Measurements from ENCODE around the gene ARV1.
A peak's percentile ranks its signal among the peaks of the same experiment; 100 is the strongest.

The ARV1 gene

GRCh38 chr1:230939806-230940489, 38.9 kb upstream of the ARV1 start:
- H3K4me3 ChIP-seq (ENCODE audit: control insufficient read depth, low read depth, low read length): no peak overlapping the region
- DNase-seq (ENCODE audit: low read depth): peak; percentile 5
- no peak for TF ChIP-seq CTCF (IDR thresholded peaks at IDR 0.05; ENCODE audit: control insufficient read depth, insufficient read depth, low read depth, low read length, missing control alignments)

GRCh38 chr1:230940848-230941247, 38.0 kb upstream of the ARV1 start:
- no peak overlapping the region for H3K4me3 ChIP-seq (ENCODE audit: control insufficient read depth, low read depth, low read length)
- TF ChIP-seq CTCF (IDR thresholded peaks at IDR 0.05; ENCODE audit: control insufficient read depth, insufficient read depth, low read depth, low read length, missing control alignments): no peak
- DNase-seq (ENCODE audit: low read depth): peak; percentile 8

- TF ChIP-seq CTCF (IDR thresholded peaks at IDR 0.05; ENCODE audit: control insufficient read depth, insufficient read depth, low read depth, low read length, missing control alignments): no peak
- DNase-seq (ENCODE audit: low read depth): no peak
- no peak overlapping the region for H3K4me3 ChIP-seq (ENCODE audit: control insufficient read depth, low read depth, low read length)
Measured at GRCh38 chr1:230943048-230943593, 35.8 kb upstream of the ARV1 start.

- no peak for TF ChIP-seq CTCF (IDR thresholded peaks at IDR 0.05; ENCODE audit: control insufficient read depth, insufficient read depth, low read depth, low read length, missing control alignments)
- DNase-seq (ENCODE audit: low read depth): no peak
- no peak overlapping the region for H3K4me3 ChIP-seq (ENCODE audit: control insufficient read depth, low read depth, low read length)
Measured at GRCh38 chr1:230948301-230948700, 30.6 kb upstream of the ARV1 start.

DNA sequence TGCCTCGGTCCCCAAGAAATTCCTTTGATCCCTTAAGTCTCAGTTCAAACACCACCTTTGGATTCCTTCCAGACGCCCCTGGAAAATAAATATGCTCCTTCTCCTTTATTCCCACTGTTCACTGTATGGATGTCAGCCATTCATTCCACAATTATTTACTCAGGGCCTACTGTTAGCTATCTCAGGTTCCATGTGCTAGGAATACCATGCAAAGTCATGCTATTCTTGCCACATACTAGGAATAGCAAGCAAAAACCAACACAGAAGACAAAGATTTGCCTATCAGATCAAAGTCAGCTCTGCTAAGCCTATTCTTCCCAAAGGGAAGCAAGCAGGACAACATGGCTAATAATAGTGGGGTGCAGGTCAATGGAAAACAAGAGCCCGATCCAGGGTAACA, 30.0 kb upstream of the ARV1 start:
- no peak for DNase-seq (ENCODE audit: low read depth)
- H3K4me3 ChIP-seq (ENCODE audit: control insufficient read depth, low read depth, low read length): no peak overlapping the region
- TF ChIP-seq CTCF (IDR thresholded peaks at IDR 0.05; ENCODE audit: control insufficient read depth, insufficient read depth, low read depth, low read length, missing control alignments): no peak

DNA sequence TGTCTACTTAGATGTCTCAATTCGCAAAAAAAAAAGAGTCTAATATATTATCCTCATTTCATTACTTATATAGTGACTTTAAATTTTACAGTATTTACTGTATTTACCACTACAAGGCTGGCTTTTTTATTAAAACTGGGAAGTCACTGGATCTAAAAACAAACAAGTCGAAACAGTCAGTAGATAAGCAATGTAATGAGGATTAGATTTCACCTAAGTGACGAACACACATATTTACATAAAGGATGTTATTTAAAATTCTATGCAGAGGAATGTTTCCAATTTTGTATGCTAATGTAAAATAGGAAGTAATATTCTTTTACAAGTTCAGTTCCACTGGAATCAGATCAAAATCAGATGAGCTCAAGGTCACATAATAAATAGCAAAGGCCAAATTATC, 28.5 kb upstream of the ARV1 start:
- no peak for DNase-seq (ENCODE audit: low read depth)
- TF ChIP-seq CTCF (IDR thresholded peaks at IDR 0.05; ENCODE audit: control insufficient read depth, insufficient read depth, low read depth, low read length, missing control alignments): no peak
- no peak overlapping the region for H3K4me3 ChIP-seq (ENCODE audit: control insufficient read depth, low read depth, low read length)
